Amniotic stem cell (primary cell): ENCODE measurements around the gene SORCS2.
"Not testable (repeated sequence)": the region's sequence is repeated elsewhere in the genome, so short reads cannot be mapped to it uniquely, and the experiment has no call there.

Experiments
- DNase-seq: peaks from one replicate; lab custom pipeline; 2025; lab: John Stamatoyannopoulos, UW

The SORCS2 gene

DNA sequence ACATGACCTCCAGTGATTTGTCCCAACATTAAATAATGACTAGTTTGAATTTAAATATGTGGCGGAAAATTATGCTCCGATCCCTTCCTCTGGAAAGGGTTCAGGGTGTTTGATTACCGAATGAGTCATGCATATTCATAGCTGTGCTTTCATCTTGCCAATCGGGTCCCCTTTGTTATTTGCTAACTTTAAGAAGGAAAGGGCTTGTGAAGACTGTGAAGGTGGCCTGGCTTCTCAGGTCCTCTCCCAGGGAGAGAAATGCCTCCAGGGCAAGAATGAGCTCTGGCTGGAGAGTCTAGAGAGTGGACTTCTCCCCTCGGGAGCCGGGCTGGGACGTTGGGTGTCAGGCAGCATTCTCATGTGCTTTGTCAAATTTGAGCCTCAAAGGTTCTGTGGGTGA lies 397.9 kb downstream of the SORCS2 start:
- DNase-seq = no peak

DNA sequence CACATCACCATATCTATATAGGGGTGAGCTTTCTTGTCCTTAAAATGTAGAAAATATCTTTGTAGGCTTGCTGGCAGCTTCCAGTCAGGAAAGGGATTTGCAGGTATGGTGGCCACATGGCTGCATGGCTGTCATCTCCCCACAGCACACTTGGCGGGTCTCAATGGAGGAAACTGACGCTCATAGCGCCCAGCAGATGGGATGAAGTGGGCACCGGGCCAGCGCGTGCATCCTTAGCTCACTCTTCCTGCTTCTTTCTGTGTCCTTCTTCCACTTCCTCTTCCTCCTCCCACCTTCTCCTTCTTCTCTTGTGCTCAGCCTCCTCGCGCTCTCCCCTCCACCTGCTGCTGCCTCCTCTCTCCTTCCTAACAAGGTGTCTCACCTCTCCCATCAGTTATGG lies 398.6 kb downstream of the SORCS2 start:
- no peak for DNase-seq

DNA sequence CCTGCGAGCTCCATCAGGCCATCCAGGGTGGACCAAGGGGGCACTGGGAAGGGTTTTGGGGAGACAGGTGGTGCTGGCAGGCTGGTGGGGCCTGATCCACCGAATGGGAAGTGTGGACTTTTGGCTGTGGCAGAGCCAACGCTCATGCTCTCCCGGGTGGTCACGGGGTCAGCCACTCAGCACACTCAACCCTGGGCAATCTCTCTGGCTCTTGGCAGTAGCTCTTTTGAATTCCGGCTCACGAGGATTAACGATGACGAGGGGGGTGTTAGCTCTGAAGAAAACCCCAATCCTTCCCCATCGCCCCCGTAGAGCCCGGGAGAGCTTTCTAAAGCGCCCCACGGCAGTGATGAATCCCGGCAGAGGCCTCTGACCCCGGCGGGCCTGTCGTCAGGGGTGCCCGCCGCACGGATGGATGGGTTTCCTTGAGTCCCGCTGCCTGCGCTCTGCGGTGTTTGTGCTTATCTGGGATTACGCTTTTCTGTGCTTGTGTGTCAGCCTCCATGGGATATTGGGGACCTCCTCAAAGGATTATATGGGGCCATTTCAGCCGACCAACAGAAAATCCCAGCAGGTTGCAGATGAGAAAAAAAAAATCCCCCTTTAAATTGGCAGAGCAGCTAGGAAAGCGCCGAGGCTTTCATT lies 399.2 kb downstream of the SORCS2 start:
- no peak for DNase-seq

DNA sequence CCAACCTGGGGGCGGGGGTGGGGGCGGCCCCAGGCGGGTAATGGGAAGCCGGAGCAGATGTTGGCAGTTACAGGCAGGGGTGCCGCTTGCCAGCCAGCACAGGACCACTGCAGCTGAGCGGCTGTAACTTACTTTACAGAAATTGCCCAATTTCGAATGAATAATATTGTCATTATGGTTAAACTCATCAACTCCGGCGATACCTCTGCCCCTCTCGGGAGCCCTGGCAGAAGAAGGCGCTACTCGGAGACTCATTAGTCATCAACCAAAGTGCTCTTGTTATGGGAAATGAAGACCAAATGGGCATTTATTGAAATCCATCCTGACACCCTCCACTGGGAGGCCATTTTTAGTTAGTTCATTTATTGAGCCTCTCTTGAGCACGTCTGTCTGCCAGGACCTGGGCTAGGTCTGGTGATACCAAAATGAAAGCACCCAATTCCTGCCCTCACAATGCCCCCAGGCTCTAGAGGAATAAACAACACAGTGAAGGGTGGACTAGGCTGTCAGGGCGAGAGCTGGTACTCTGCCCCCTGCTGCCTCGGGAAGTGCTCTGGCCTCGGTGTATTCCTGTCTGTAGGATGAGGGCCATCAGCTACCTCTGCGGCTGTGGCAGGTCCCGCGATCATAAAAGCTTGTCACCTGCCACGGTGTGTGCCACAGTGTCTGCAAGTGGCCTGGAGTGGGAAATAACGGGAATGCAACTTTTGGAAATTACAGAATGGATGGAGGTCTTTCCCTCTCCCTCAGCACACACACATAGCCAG lies 401.5 kb downstream of the SORCS2 start:
- DNase-seq = no peak

DNA sequence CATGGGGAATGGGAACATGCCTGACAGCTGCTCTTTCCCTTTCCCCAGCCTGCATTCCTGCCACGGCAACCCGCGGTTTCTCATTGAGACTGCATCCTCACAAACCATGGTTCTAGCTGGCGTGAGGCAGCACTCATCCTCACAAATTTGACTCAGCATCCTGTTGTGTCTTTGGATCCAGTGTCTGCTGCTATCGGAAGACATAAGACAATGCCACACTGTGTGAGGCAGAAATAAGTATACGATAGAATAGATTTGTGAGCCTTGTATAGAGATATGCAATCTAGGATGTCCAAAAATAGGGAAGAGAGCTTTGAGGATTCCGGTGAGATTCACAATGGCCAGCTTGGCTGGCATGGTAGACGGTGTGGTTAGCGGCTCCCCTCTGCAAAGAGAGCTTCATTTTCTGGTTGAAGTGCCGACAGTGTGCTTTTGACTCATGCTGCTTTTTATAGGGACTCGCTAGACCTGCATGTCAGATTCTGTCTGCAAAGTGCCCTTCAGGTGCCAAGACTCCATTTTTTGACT lies 403.7 kb downstream of the SORCS2 start:
- no peak for DNase-seq

DNA sequence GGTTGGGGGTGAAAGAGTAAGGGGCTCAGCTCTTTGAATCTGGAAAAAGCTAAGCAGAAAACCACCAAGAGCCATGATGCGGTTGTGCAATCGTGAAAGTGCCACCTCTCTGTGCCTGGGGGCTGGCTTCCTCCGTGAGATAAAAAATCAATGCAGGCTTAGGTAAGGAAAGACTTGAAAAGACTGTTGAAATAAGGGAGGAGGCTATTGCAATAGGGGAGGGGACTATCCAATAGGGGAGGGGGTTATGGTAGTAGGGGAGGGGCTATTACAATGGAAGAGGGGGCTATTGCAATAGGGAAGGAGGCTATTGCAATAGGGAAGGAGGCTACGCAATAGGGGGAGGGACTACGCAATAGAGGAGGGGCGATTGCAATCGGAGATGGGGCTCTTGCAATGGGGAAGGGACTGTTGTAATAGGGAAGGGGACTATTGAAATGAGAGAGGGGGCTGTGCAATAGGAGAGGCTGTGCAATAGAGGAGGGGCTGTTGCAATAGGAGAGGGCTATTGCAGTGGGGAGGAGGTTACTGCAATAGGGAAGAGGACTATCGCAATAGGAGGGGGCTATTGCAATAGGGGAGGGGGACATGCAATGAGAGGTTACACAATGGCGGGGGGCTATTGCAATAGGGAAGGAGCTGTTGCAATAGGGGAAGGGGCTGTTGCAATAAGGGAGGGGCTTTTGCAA lies 404.7 kb downstream of the SORCS2 start:
- DNase-seq = no peak

DNA sequence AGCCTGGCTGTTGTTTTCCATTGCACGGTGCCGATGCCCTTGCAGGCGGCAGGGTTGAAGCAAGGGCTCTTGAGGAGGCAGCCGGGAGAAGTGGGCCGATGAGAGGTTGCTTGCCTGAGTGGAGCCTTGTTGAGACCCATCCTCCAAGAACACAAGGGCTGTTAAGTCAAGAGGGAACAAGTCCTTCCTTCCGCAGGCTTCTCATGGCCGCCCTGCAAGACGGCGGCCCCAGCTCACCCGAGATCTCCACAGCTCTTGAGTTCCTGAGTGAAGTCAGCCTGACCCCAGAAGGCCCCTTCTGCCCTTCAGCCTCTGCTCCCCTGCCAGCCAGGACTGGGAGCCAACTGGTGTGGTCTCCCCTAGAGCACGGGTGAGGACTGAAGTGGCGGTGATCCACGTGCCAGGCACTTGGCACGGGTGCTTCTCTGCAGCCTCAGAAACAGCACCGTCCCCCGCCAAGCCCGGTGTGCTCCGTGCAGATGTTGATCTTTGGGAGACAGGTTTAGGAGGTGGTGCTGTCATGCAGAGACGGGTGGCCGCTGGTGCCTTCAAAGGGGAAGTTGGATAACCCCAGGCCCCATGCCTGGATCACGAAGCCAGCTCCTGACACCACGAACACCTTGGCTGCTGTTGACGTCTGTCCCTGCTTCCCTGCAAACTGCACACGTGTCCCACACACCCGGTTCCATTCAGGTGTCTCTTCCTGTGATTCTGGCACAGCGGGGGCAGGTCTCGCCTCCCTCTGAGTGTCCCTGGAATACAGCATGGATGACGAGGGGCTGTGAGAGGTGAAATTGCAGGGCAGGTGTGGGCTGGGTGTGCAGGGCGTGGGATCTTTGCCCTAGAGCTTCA lies 406.8 kb downstream of the SORCS2 start:
- DNase-seq = no peak

DNA sequence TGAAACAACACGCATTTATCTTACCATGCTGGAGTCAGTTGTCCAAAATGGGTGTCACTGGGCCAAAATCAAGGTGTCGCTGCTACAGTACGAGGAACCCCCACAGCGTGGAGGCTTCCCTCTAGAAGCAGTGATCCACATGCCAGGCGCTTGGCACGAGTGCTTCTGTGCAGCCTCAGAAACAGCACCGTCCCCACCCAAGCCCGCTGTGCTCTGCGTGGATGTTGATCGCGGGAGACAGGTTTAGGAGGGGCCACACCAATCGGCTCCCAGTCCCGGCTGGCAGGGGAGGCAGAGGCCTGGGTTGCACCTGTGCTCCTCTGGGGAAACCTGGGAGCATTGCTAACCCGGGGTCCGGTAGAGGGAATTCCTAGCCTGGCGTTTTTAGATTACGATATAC lies 407.9 kb downstream of the SORCS2 start:
- no peak for DNase-seq

DNA sequence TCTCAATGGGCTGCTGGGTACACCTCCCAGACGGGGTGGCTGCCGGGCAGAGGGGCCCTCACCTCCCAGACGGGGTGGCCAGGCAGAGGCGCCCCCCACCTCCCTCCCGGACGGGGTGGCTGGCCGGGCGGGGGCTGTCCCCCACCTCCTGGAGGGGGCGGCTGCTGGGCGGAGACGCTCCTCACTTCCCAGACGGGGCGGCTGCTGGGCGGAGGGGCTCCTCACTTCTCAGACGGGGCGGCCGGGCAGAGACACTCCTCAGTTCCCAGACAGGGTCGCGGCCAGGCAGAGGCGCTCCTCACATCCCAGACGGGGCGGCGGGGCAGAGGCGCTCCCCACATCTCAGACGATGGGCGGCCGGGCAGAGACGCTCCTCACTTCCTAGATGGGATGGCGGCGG lies 409.8 kb downstream of the SORCS2 start:
- not testable (repeated sequence) for DNase-seq

DNA sequence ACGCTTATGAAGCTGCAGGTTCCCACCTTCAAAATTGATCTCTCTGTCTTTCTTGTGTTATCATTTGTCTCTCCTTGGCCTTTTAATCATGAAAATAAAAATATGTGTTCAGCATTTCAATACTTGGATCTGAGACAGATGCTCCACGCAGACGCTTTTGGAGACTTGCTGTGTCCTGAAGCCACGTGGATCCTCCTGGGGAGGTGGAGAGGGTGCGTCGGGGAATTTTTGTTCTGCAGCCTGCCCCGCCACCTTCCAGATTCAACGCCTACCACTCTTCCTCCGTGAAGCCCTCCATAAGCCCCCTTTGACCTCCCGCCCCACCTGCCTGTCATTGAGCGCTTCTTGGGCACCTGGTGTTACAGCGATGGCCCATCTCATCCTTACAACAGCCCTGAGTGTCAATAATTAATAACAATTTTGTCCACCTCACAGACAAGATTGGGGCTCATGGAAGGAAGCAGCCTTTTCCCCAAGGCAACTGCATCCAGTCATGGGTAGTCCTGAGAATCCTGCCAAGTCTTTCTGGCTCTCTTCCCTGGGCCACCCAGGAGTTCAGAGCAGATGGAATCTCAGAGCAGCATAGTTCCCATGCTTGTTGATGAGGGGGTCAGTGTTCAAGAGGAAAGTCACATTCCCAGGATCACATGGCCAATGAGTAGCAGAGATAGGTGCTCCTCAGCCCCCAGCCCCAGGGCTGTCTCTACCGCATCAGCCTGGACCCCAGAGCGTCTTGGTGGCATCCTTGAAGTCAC lies 415.0 kb downstream of the SORCS2 start:
- DNase-seq = no peak

DNA sequence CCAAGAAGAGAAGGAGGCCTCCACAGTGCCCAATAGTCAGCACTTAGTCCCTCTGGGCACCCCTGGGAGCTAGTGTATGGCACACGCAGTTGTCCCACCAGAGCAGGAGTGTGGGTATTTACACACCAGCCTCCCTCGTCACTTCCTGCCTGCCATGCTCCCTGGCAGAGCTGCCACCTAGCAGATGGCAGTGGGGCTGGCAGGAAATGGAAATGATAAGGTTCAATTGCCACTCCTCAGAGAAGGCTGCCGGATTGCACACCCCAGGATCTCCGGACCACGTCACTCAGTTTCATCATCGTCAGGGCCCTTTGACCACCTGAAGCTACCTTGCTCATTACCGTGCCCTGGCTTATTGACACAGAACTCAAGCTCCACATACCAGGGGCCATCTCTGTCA lies 415.7 kb downstream of the SORCS2 start:
- no peak for DNase-seq

DNA sequence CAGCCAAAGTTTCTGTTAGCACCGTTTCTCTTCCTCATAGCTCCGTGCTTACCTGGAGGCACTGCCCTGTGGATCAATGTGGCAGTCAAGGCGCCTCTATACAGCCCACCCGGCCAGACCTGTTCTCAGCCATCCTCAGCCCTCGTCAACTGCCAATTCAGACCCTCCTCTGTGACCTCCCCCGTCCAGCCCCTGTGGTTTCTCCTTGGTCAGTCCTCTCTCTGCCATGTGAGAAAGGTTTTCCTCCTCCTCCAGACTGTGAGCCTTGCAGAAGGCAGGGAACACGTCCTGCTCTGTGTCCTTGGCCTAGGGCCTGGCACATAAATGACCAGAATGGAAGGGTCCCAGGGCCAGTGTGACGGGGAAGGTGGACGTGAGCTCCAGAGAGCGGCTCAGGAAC lies 417.0 kb downstream of the SORCS2 start:
- no peak for DNase-seq

DNA sequence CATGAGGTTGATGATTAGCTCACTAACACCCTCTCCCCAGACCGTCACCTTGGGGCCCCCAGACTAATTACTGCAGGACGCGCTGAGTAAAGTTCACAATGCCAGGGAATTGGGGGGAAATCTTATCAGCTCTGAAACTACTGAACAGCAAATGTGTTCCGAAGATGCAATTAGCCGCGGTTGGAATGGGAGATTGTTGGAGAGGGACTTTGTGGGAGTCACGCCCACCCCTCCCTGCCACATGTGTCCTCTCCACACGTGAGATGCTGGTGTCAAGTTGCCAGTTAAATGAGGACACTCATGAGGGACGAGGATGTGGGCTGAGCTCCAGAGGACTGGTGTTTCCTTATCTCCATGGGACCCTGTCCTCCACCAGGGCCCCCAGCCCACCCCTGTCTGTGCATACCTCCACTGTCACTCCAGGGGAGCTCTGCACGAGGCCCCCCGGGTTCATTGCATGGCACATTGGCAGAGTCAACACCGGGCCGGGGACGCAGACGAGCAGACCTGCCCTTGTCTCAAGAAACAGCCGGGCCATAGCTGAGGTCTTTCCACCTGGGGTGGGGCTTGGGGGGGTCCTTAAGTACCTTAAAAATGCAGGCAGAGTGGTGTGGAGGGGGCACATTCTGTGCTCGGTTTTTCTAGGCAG lies 417.8 kb downstream of the SORCS2 start:
- no peak for DNase-seq

DNA sequence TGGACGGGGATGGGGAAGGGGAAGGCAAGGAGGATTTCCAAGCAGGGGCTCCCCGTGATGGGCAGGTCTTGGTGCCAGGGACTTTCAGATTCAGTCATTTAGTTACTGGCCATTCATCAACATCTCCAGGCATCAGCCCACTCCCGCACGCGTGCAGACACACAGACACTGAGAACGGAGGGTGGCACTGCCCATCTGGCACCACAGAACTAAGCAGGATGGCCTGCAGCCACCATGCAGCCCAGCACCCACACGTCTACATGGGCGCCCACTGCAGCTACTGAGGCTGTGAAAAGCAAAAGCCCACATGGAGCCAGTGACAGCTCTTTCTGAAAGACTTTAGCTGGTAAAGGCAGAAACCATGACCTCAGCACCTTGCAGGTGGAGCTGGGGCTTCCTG lies 418.5 kb downstream of the SORCS2 start:
- DNase-seq = no peak

DNA sequence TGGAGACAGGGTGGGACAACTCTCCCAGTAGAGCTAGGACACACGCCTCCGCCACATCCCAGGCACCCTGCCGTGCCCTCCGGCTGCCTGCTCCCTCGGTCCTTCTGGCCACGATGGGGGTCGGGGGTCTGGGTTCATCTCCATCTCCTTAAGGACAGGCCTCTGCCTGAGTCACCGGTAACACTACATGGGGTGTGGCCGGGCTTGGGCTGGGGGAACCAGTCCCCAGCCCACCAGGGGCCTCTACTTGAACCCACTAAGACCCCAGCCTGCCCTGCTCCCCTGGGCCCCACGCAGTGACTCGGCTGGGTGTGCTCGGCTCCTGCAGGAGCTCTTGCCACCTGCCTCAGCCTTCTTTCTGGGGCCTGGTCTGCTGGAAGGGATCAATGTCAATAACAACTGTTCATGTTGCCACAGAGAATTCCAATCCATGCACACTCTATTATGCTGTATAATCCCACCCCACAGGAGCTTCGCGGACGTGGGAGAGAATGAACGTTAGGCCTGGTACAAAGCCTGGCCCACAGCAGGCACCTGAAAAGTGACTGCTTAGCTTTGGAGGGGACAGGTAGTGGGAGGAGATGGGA lies 420.1 kb downstream of the SORCS2 start:
- no peak for DNase-seq

DNA sequence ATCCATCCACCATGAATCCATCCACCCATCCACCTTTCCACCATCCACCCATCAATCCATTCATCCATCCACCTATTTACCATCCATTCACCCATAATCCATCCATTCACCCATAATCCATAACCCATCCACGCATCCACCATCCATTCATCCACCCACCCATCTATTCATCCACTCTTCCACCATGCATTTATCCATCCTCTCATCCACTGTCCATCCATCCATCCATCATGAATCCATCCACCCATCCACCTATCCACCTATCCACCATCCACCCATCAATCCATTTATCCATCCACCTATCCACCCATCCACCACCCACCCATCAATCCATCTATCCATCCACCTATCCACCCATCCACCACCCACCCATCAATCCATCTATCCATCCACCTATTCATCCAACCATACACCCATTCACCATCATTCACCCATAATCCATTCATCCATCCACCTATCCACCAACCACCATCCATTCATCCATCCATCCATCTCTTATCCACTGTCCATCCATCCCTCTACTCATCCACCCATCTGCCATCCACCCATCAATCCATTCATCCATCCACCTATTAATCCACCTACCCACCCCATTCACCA lies 422.1 kb downstream of the SORCS2 start:
- DNase-seq = no peak

DNA sequence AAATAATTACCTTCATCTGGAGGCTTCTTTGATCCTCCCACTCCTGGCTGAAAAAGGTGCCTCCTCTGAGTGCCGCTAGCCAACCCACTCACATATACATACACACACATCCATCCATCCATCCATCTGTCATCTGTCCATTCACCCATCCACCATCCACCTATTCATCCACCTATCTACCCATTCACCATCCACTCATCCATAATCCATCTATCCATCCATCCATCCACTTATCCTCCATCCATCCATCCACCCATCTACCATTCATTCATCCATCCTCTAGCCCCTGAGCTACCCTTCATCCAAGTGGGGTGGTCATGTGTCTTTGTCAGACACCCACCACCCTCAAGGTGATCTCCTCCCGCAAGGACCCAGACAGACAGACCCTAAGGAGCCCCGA lies 423.9 kb downstream of the SORCS2 start:
- DNase-seq = no peak

DNA sequence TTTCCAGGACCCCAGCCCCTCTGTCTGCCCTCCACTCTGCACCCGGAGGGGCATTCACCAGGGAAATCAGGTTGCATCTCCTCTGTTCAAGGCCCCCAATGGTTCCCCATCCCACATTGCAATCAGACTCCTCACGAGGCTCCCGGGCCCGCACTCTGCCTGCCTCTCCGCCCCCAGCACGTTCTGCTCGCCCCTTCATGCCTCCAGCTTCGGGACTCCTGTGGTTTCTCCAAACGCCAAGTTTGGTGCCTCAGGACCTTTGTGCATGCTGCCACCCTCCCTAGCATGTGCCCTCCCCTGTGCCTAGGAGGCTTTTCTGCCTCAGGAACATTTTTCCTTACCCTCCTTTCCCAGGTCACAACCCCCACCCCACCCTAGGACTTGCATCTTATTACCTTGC lies 426.0 kb downstream of the SORCS2 start:
- no peak for DNase-seq

DNA sequence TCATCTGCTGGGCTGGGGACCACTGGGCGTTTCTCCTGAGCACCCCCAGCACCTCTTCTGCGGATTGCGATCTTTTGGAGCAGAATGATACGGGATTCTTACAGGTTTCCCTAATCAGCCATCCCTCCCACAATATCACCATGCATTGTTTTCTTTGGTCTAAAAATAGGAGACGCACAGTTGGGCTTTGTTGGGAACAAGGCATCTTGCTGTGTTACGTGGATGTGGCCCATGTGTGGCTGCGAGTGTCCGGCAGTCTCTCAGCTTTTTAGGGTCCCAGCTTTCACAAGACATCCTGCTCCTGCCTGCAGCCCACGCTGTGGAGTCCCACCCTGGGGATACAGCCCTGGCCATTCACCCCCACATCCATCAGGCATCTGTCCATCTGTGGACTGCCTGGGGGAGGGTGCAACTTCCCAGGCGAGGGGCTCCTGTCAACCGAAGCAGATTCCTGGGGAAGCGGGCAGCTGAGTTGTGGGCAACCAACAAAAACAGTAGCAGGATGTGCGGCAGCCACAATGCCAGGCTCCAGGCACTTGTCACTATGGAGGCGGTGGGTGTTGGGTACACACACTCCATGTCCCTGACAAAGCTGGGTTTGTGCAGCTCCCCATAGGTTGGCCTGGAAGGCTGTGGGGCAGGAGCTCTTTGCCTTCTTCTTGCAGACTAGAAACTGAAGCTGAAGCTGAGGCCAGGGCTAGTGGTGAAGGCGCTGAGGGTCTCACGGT lies 427.9 kb downstream of the SORCS2 start:
- no peak for DNase-seq
